PC-3 (cell line): ENCODE results near the gene NFKB1. TPM values are rescaled to one million over a fixed set of nuclear protein-coding genes. Genes with fewer than 3 reads are reported as not detected.

ENCODE experiments used
- ATAC-seq: fragments of 200-7000 bp; cut with Tn5 transposase; 2 replicates; pipeline ENCODE4 v1.9.1; 2020; ENCODE audit warnings: mild to moderate bottlenecking, moderate library complexity
- BruUV-seq: library from RNA; stranded (reverse); fragments of 400-500 nt; replicated peaks from 2 replicates; lab custom pipeline; 2021; lab: Mats Ljungman, UMichigan
- CTCF ChIA-PET: fragments of 300-600 bp; sonication (Branson Sonifier 250); formaldehyde crosslinking; loops from one replicate; lab custom pipeline; 2022; ENCODE audit warnings: antibody characterized with exemption; lab: Charles Lee
- POLR2A ChIA-PET: fragments of 300-600 bp; sonication (Branson Sonifier 250); formaldehyde crosslinking; loops from one replicate; lab custom pipeline; 2022; ENCODE audit warnings: antibody characterized with exemption; ENCODE audit not compliant: unreplicated experiment; lab: Charles Lee
- DNase-seq: peaks from one replicate; pipeline ENCODE4 v3.0.0-alpha.2; 2015
- H2AFZ ChIP-seq: fragments of 300-600 bp; sonication (generic); 2 replicates; pipeline ENCODE4 v1.6.0; 2016; ENCODE audit warnings: antibody characterized with exemption, low read length
- H3F3A ChIP-seq: fragments of 300-600 bp; sonication (generic); one replicate; pipeline ENCODE4 v1.6.0; 2017; ENCODE audit warnings: antibody characterized with exemption, low read length, control low read depth, mild to moderate bottlenecking; ENCODE audit not compliant: unreplicated experiment
- H3K27ac ChIP-seq: fragments of 300-600 bp; sonication (generic); 2 replicates; pipeline ENCODE4 v1.5.1; 2016; ENCODE audit warnings: mild to moderate bottlenecking, low read length
- H3K27me3 ChIP-seq: fragments of 300-600 bp; sonication (generic); 2 replicates; pipeline ENCODE4 v1.6.1; 2016; ENCODE audit warnings: low read length, mixed read lengths
- H3K36me3 ChIP-seq: fragments of 300-600 bp; sonication (generic); 2 replicates; pipeline ENCODE4 v1.6.1; 2016; ENCODE audit warnings: low read depth, mixed run types, low read length, mixed read lengths
- H3K4me1 ChIP-seq: fragments of 300-600 bp; sonication (generic); 2 replicates; pipeline ENCODE4 v1.5.1; 2016; ENCODE audit warnings: low read length; ENCODE audit not compliant: insufficient read depth
- H3K4me2 ChIP-seq: fragments of 300-600 bp; sonication (generic); 2 replicates; pipeline ENCODE4 v1.6.0; 2016; ENCODE audit warnings: low read length
- H3K4me3 ChIP-seq: fragments of 300-600 bp; sonication (generic); 2 replicates; pipeline ENCODE4 v1.5.1; 2016; ENCODE audit warnings: mild to moderate bottlenecking, low read length, mixed read lengths
- H3K79me2 ChIP-seq: fragments of 300-600 bp; sonication (generic); 2 replicates; pipeline ENCODE4 v1.6.1; 2017; ENCODE audit warnings: low read length, mixed read lengths
- H3K9ac ChIP-seq: fragments of 300-600 bp; sonication (generic); 2 replicates; pipeline ENCODE4 v1.6.0; 2016; ENCODE audit warnings: mild to moderate bottlenecking, low read length
- H3K9me2 ChIP-seq: fragments of 300-600 bp; sonication (generic); replicated peaks from 2 replicates; pipeline ENCODE4 v1.6.1; 2016; ENCODE audit warnings: mixed run types, low read length, mixed read lengths
- H3K9me3 ChIP-seq: fragments of 300-600 bp; sonication (generic); 2 replicates; pipeline ENCODE4 v1.6.1; 2016; ENCODE audit warnings: low read length, mixed read lengths
- H4K20me1 ChIP-seq: fragments of 300-600 bp; sonication (generic); 2 replicates; pipeline ENCODE4 v1.6.1; 2016; ENCODE audit warnings: low read length, mixed read lengths
- EZH2 ChIP-seq: fragments of 300-600 bp; sonication (generic); IDR thresholded peaks from one replicate; pipeline ENCODE4 v1.6.1; 2017; ENCODE audit warnings: antibody characterized with exemption, mild to moderate bottlenecking, low read length; ENCODE audit not compliant: unreplicated experiment
- EZH2phosphoT487 ChIP-seq: fragments of 300-600 bp; sonication (generic); IDR thresholded peaks from 2 replicates; pipeline ENCODE4 v1.6.1; 2018; ENCODE audit warnings: mild to moderate bottlenecking, antibody characterized with exemption, low read length, borderline replicate concordance
- intact Hi-C: fragments of 100-400 bp; cut with micrococcal nuclease; formaldehyde crosslinking; loops from 2 replicates; pipeline ENCODE4 v1.9.0; 2023
- total RNA-seq: library from RNA; depleted of rRNA; stranded (reverse); fragments of >200 nt; gene quantifications from 2 replicates; pipeline ENCODE4 v1.2.3, GENCODE V29; 2014
- TF ChIP-seq, protein P1 (sequence below): fragments of 300-600 bp; sonication (generic); conservative IDR thresholded peaks from 2 replicates; pipeline ENCODE4 v1.5.1; 2017; ENCODE audit warnings: antibody characterized with exemption, low read depth, mild to moderate bottlenecking, low read length

Gene NFKB1
- total RNA-seq, 1 experiment from 2014 or later = 22.2 TPM

DNA sequence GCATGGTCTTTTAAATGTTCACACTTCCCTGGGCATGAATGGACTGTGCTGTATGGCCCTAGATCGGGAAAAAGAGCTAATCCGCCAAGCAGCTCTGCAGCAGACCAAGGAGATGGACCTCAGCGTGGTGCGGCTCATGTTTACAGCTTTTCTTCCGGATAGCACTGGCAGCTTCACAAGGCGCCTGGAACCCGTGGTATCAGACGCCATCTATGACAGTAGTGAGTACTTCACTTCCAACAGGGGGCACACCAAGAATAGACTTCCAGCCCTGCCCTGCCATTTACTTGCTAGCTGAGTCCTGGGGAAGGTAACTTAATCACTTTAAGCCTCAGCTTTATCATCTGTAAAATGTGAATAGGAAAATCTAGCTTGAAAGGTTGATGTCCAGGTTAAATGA, 77.7 kb downstream of the NFKB1 start:
- no peaks in the 10 kb centered on the region for H3K9me2 ChIP-seq
- H3K9ac ChIP-seq = no peak overlapping the region
- no peak overlapping the region for H2AFZ ChIP-seq
- no peaks in the 10 kb centered on the region for H3K27me3 ChIP-seq
- BruUV-seq = no TSS peak
- no peaks in the 10 kb centered on the region for H3K9me3 ChIP-seq
- ChIA-PET POLR2A (no interaction called here), CTCF (no interaction called here)
- ATAC-seq (no peak), DNase-seq (no peak)
- H3K36me3 ChIP-seq = peaks cover 35% of the 10 kb centered on the region
- no peak overlapping the region for H3K27ac ChIP-seq
- no peak overlapping the region for H3K4me2 ChIP-seq
- no peak overlapping the region for H3K4me3 ChIP-seq
- TF ChIP-seq, protein P1, sequence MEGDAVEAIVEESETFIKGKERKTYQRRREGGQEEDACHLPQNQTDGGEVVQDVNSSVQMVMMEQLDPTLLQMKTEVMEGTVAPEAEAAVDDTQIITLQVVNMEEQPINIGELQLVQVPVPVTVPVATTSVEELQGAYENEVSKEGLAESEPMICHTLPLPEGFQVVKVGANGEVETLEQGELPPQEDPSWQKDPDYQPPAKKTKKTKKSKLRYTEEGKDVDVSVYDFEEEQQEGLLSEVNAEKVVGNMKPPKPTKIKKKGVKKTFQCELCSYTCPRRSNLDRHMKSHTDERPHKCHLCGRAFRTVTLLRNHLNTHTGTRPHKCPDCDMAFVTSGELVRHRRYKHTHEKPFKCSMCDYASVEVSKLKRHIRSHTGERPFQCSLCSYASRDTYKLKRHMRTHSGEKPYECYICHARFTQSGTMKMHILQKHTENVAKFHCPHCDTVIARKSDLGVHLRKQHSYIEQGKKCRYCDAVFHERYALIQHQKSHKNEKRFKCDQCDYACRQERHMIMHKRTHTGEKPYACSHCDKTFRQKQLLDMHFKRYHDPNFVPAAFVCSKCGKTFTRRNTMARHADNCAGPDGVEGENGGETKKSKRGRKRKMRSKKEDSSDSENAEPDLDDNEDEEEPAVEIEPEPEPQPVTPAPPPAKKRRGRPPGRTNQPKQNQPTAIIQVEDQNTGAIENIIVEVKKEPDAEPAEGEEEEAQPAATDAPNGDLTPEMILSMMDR = peak; percentile 22; the same call in 1 of the 2 replicates
- TF ChIP-seq EZH2phosphoT487 (no peak), EZH2 (no peak)
- intact Hi-C loops = loop anchor here (5.0 kb wide), 1 partner anchor 77 kb away; the partner anchor contains the start of gene NFKB1
- peaks cover 46% of the 10 kb centered on the region for H3K4me1 ChIP-seq
- 0 out of 2 replicates have a peak, but pooled peaks cover 9% of the 10 kb centered on the region for H3K79me2 ChIP-seq
- 0 out of 2 replicates have a peak, but pooled peaks cover 10% of the 10 kb centered on the region for H4K20me1 ChIP-seq
- H3F3A ChIP-seq = peaks cover 9% of the 10 kb centered on the region

DNA sequence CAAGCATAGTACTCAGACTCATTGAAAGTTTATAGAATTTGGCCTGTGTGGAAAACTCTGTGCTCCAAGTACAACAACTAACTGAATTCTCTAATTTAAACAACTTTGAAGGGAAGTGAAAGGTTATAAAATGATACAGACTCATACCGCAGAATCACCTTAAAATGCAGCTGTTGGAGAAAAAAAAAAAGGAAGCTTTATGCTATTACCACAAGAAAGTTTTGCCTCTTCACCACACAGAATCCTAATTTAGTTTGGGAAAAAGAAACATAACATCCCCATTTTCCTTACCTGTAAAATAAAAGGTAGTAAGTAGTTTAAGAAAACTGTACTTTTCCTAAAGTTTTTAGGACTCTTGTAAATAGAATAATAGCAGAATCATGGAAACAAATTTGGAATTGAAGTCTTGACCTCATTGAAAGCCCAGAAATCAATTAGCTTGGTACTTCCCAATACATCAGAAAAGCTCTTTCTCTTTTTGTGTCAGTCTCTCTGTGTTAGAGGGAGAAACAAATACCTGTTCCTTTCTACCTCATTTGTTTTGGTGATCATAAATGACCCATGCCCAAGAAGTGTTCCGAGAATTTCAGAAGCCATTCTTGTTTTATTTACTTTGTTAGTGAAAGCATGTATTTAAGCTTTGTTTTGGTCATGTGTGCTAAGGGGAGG, 78.8 kb downstream of the NFKB1 start:
- BruUV-seq = no TSS peak
- H3K36me3 ChIP-seq = peaks cover 35% of the 10 kb centered on the region
- no peak overlapping the region for H3K4me2 ChIP-seq
- no peaks in the 10 kb centered on the region for H3K9me2 ChIP-seq
- TF ChIP-seq EZH2phosphoT487 (no peak), EZH2 (no peak)
- TF ChIP-seq, protein P1 = no peak
- DNase-seq (no peak), ATAC-seq (no peak)
- H3K79me2 ChIP-seq = 0 out of 2 replicates have a peak, but pooled peaks cover 9% of the 10 kb centered on the region
- H3K4me1 ChIP-seq = peaks cover 35% of the 10 kb centered on the region
- ChIA-PET CTCF (interaction anchor here (0.5 kb wide), 1 partner anchor 150 kb away, joined by 13 read pairs; no protein-coding TSS in a partner anchor), POLR2A (no interaction called here)
- no peak overlapping the region for H3K27ac ChIP-seq
- H3K27me3 ChIP-seq = no peaks in the 10 kb centered on the region
- 0 out of 2 replicates have a peak, but pooled peaks cover 4% of the 10 kb centered on the region for H4K20me1 ChIP-seq
- peaks cover 9% of the 10 kb centered on the region for H3F3A ChIP-seq
- H3K9me3 ChIP-seq = no peaks in the 10 kb centered on the region
- H3K9ac ChIP-seq = no peak overlapping the region
- no peak overlapping the region for H2AFZ ChIP-seq
- intact Hi-C loops = loop anchor here (5.0 kb wide), 1 partner anchor 78 kb away; the partner anchor contains the start of gene NFKB1
- no peak overlapping the region for H3K4me3 ChIP-seq

DNA sequence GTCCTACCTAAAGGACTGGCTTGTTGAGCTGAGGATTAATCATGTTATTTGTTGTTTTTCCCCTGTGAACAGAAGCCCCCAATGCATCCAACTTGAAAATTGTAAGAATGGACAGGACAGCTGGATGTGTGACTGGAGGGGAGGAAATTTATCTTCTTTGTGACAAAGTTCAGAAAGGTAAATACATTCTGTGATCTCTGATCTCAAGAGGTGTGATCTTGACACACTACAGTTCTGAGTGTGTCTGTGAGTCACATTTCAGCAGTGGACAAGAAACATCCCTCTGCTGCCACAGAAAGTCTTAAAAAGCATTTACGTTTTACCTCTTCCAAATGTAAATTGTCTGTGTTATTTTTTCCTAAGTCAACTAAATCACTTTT, 79.3 kb downstream of the NFKB1 start:
- Histone ChIP-seq H3K4me2 (no peak overlapping the region), H3K9me2 (no peaks in the 10 kb centered on the region), H3K27me3 (no peaks in the 10 kb centered on the region), H3K4me3 (no peak overlapping the region), H3K79me2 (0 out of 2 replicates have a peak, but pooled peaks cover 9% of the 10 kb centered on the region), H3F3A (peaks cover 6% of the 10 kb centered on the region), H3K36me3 (peaks cover 35% of the 10 kb centered on the region), H3K4me1 (peaks cover 29% of the 10 kb centered on the region), H3K27ac (no peak overlapping the region), H3K9ac (no peak overlapping the region), H4K20me1 (0 out of 2 replicates have a peak, but pooled peaks cover 3% of the 10 kb centered on the region), H2AFZ (no peak overlapping the region), H3K9me3 (no peaks in the 10 kb centered on the region)
- intact Hi-C loops = no loop called here
- ATAC-seq (peak; percentile 46; the same call in 1 of the 2 replicates), DNase-seq (no peak)
- CTCF ChIA-PET = interaction anchor here (0.5 kb wide), 1 partner anchor 150 kb away, joined by 13 read pairs; no protein-coding TSS in a partner anchor
- TF ChIP-seq, protein P1 = no peak
- TF ChIP-seq EZH2phosphoT487 (no peak), EZH2 (no peak)
- POLR2A ChIA-PET = no interaction called here
- no TSS peak for BruUV-seq
